Activated T-helper 1 cell treated with anti-CD3 and anti-CD28 coated beads, Interleukin-12 subunit alpha, Interleukin-12 subunit beta, Interleukin-2, Interleukin-4 antibody, amounts not matched to agents 30 ng/mL and 10 ng/mL and 1 ng/mL, durations not matched to agents 14 hours and 24 hours and 36 hours (primary cell): ENCODE measurements around the gene ATP6V0D1. TPM values are rescaled to one million over a fixed set of nuclear protein-coding genes. Genes with fewer than 3 reads are reported as not detected.
"Not testable (repeated sequence)": the region's sequence is repeated elsewhere in the genome, so short reads cannot be mapped to it uniquely, and the experiment has no call there.

Experiments
- DNase-seq: peaks from one replicate; pipeline ENCODE4 v3.0.0; 2021; ENCODE audit warnings: low spot score
- H3K27ac Mint-ChIP-seq: one replicate; pipeline ENCODE4 v1.8.0; 2021; ENCODE audit warnings: mild to moderate bottlenecking, mixed read lengths
- H3K27me3 Mint-ChIP-seq: one replicate; pipeline ENCODE4 v1.8.0; 2022; ENCODE audit warnings: mild to moderate bottlenecking, moderate library complexity, mixed read lengths; ENCODE audit not compliant: insufficient read depth
- H3K36me3 Mint-ChIP-seq: one replicate; pipeline ENCODE4 v1.8.0; 2021; ENCODE audit warnings: low read depth, mixed read lengths
- H3K4me1 Mint-ChIP-seq: one replicate; pipeline ENCODE4 v1.8.0; 2021; ENCODE audit warnings: low read depth, mixed read lengths
- H3K4me3 Mint-ChIP-seq: one replicate; pipeline ENCODE4 v1.8.0; 2021; ENCODE audit warnings: mild to moderate bottlenecking, moderate library complexity, mixed read lengths
- H3K9me3 Mint-ChIP-seq: one replicate; pipeline ENCODE4 v1.8.0; 2021; ENCODE audit warnings: mixed read lengths
- intact Hi-C: fragments of 100-400 bp; cut with micrococcal nuclease; formaldehyde crosslinking; loops from one replicate; pipeline ENCODE4 v1.15.1; 2024
- total RNA-seq: library from RNA; stranded (reverse); gene quantifications from 2 replicates; pipeline ENCODE4 v1.2.3, GENCODE V29; 2022

The ATP6V0D1 gene
- total RNA-seq, 1 donor from 2014 or later, result 37.7 TPM

DNA sequence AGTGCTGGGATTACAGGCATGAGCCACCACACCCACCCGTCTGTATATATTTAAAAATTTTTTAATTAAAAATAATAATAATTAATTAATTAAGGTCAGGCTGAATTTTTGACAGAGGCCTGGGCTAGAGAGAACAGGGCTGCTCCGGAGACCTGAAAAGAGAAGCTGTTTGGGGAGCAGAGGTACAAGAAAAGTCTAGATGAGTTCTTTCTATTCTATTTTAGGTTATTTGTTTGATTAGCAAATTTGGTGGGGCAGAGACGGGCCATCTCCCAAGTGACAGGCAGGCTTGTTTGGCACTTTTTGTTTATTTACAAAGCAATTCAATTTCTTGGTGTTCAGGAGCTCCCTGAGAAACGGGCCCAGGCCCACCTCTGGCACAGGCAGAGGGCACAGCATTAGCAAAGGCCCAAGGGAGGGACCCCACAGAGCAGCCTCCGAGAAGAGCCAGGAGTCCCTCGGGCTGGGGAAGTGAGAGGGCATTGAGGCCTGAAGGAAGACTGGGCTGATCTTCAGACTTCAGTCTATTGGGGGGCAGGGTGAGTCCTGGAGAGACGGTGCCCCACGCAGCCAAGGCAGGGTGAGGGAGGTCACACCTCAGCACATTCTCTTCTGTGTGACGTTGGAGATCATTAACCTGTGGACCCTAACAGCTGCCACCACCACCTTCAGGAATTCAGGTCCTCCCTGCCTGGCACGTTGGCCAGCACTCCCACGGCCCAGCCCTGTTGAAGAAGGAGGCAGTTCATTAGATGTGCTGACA lies 36.9 kb upstream of the ATP6V0D1 start:
- H3K27ac Mint-ChIP-seq, result no peak overlapping the region
- no peaks in the 10 kb centered on the region for H3K36me3 Mint-ChIP-seq
- intact Hi-C loops, result no loop called here
- no peak overlapping the region for H3K4me3 Mint-ChIP-seq
- DNase-seq, result no peak
- peaks cover 20% of the 10 kb centered on the region for H3K4me1 Mint-ChIP-seq
- H3K9me3 Mint-ChIP-seq, result no peaks in the 10 kb centered on the region
- peaks cover 2% of the 10 kb centered on the region for H3K27me3 Mint-ChIP-seq

DNA sequence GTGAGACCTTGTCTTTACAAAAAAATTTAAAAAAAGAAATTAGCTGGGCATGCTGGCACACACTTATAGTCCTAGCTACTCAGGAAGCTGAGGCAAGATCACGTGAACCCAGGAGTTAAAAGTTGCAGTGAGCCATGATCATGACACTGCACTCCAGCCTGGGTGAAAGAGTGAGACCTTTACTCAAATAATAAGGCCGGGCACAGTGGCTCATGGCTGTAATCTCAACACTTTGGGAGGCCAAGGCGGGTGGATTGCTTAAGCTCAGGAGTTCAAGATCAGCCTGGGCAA lies 36.1 kb upstream of the ATP6V0D1 start:
- intact Hi-C loops, result no loop called here

DNA sequence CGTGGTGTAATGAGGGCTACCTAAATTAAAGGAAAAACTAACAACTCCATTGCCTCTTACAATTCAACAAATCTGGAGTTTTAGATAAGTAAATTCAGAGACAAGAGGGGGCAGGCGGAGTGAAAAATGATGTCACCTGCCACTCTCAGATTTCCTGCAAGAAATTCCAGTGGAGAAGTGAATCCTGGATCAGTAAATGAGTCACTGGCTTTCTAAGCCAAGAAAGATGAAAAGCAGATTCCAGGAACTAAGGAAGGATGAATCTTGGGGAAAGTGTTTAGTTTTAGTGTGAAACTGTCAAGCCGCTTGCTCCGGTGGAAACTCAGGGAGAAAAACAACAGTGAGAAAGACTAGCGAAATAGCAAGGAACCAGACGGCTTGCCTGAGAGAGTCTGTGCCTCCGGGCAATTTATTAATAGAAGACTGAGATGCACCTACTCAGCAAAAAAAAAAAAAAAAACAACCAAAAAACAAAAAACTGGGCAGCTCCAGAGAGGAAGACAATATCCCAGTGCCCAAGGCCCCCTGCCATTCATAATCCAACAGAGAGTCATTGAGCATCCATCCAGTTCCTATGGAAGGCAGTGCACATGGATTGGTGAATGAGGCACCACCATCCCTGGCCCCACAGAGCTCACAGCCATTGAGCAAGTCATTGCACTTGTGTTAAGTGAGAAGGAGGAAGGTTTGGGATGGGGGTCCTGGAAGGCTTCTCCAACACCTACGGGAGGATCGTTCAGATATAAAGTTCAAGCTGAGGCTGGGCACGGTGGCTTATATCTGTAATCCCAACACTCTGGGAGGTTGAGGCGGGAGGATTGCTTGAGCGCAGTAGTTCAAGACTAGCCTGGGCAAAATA lies 35.6 kb upstream of the ATP6V0D1 start:
- intact Hi-C loops, result no loop called here
- Mint-ChIP-seq H3K9me3 (no peaks in the 10 kb centered on the region), H3K4me3 (no peak overlapping the region), H3K36me3 (no peaks in the 10 kb centered on the region), H3K27me3 (peaks cover 2% of the 10 kb centered on the region), H3K27ac (no peak overlapping the region), H3K4me1 (peaks cover 17% of the 10 kb centered on the region)
- no peak for DNase-seq

More for the DNA sequence above, 36.1 kb upstream of the ATP6V0D1 start:
- Mint-ChIP-seq H3K36me3 (no peaks in the 10 kb centered on the region), H3K4me3 (no peak overlapping the region), H3K9me3 (no peaks in the 10 kb centered on the region), H3K4me1 (peaks cover 20% of the 10 kb centered on the region), H3K27me3 (peaks cover 2% of the 10 kb centered on the region), H3K27ac (no peak overlapping the region)
- no peak for DNase-seq

DNA sequence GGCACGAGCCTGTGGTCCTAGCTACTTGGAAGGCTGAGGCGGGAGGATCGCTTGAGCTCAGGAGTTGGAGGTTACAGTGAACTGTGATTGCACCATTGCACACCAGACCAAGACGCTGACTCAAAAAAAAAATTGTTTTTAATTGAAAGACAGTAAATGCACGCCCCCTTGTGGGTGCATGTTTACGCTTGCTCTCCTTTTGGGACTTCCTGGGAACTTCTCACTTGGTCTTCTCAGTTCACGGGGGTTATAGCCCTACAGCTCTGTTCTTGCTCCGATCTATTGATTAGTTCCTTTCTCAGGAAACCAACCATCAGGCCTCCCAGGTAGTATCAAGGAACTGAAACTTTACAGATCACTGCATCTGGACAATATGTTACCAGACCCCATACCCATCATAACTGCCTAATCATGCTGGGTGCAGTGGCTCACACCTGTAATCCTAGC lies 33.4 kb upstream of the ATP6V0D1 start:
- Mint-ChIP-seq H3K9me3 (no peaks in the 10 kb centered on the region), H3K4me1 (peaks cover 5% of the 10 kb centered on the region), H3K36me3 (no peaks in the 10 kb centered on the region), H3K27ac (no peak overlapping the region), H3K4me3 (no peak overlapping the region), H3K27me3 (peaks cover 2% of the 10 kb centered on the region)
- DNase-seq, result peak; percentile 69
- intact Hi-C loops, result loop anchor here (1.0 kb wide), 2 partner anchors 20 to 33 kb away; partner anchors contain the start of gene ATP6V0D1

DNA sequence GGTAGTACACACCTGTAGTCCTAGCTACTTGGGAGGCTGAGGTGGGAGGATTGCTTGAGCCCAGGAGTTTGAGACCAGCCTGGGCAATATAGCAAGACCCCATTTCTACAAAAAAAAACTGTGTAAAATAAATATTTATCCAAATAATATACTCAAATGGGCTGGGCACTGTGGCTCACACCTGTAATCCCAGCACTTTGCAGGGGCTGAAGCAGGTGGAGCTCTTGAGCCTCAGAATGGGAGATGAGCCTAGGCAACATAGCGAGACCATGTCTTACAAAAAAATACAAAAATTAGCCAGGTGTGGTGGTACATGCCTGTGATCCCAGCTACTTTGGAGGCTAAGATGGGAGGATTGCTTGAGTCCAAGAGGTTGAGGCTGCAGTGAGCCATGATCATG lies 32.9 kb upstream of the ATP6V0D1 start:
- not testable (repeated sequence) for H3K27ac Mint-ChIP-seq, DNase-seq, H3K9me3 Mint-ChIP-seq, H3K4me1 Mint-ChIP-seq, H3K4me3 Mint-ChIP-seq, H3K36me3 Mint-ChIP-seq, H3K27me3 Mint-ChIP-seq
- intact Hi-C loops, result loop anchor here (1.0 kb wide), 2 partner anchors 20 to 33 kb away; partner anchors contain the start of gene ATP6V0D1

DNA sequence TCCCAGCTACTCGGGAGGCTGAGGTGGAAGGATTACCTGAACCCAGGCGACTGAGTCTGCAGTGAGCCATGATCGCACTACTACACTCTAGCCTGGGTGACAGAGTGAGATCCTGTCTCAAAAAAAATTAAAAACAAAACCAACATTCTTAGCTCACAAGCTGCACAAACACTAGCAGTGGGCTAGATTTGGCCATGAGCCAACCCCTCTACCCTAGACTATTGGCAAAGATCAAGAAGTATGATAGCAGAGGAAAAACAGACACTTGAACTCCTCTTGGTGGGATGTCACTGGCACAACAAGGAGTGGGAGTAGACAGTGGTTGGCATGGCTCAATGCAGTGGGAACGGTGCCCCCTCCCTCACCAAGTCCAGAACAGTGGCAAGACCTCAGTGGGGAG lies 28.1 kb upstream of the ATP6V0D1 start:
- Mint-ChIP-seq H3K4me3 (no peak overlapping the region), H3K27me3 (no peaks in the 10 kb centered on the region), H3K9me3 (no peaks in the 10 kb centered on the region), H3K36me3 (peaks cover 2% of the 10 kb centered on the region), H3K4me1 (peaks cover 24% of the 10 kb centered on the region), H3K27ac (no peak overlapping the region)
- intact Hi-C loops, result no loop called here
- no peak for DNase-seq

DNA sequence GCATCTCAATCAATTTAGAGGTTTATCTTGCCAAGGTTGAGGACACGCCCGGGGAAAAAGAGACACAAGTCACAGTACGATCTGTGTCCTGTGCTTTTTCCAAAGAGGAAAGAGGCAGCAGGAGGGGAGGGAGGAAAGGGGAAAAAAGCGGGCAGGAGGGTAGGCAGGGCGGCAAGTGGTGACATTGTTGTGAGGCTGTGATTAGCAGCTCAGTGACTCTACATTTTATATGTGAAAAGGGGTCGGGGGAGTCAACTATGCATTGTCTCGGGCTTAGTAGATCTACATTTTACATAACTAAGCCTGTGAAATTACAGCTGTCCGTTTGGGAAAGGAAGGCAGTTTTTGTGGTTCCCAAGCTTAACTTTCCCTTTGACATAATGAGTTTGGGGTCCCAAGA lies 25.5 kb upstream of the ATP6V0D1 start:
- H3K9me3 Mint-ChIP-seq, result no peaks in the 10 kb centered on the region
- DNase-seq, result no peak
- no peaks in the 10 kb centered on the region for H3K27me3 Mint-ChIP-seq
- H3K4me1 Mint-ChIP-seq, result peaks cover 33% of the 10 kb centered on the region
- H3K36me3 Mint-ChIP-seq, result peaks cover 4% of the 10 kb centered on the region
- H3K27ac Mint-ChIP-seq, result peak overlapping the region; percentile 23
- intact Hi-C loops, result no loop called here
- no peak overlapping the region for H3K4me3 Mint-ChIP-seq

DNA sequence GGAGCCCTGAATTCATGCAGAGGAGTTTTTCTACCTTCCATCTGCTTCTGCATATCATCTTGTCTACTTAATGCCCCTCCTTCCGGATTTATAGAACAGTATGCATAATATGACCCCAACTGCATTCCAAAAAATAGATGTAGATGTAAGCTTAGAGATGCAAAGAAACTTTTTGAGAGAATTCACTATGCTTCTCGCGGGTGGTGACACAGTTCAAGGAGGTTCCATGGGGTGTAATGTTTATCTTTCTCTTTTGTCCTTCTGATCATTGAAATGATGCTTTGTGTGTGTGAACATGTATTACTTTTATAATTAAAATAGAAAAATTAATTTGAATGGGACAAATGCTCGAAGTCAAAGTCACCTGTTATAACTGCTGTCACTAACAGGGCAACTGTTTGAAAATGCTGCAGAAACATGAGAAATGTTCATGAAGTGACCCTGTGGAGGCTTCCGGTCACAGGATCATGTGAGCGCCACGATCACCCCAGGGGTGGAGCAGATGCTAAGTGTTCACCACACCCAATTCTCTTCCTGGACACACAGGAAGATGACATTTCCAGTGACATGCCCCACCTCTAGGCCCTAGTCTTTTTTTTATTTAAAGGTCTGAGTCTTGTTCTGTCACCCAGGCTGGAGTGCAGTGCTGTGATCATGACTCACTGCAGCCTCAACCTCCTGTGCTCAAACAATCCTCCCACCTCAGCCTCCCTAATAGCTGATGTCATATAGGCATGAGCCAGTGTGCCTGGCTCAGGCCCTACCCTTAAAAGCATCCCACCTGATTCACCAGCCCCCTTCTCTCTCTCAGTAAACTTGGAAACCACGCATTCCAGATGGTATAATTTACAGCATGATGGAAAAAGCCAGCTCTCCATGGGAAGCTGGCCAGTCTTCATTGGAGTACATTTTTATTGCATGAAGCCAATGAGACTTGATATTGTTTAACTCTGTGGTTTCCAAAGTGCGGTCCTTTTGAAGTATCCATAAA lies 23.4 kb upstream of the ATP6V0D1 start:
- peak overlapping the region; percentile 84 for H3K27ac Mint-ChIP-seq
- no peaks in the 10 kb centered on the region for H3K27me3 Mint-ChIP-seq
- intact Hi-C loops, result no loop called here
- no peaks in the 10 kb centered on the region for H3K9me3 Mint-ChIP-seq
- peak overlapping the region; percentile 17 for H3K4me3 Mint-ChIP-seq
- DNase-seq, result peak; percentile 66
- H3K36me3 Mint-ChIP-seq, result peaks cover 4% of the 10 kb centered on the region
- H3K4me1 Mint-ChIP-seq, result peaks cover 35% of the 10 kb centered on the region

DNA sequence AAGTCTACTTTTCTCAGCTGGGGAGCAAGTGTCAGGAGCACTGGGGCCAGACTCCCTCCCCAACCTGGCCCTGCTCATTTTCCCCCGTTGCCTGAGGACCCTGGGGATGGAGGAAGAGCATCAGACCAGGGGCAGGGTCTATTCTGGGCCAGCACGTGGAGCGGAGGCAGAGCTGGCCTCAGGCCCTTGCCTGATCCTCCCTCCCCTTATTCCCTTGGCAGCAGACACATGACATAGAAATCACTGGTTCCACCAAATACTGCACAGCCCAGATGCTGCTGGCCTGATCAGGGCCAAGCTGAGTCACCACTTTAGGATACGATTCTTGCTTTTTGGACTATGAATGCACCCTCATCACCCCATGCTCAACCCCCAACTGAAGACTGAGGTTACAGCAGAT lies 18.1 kb upstream of the ATP6V0D1 start:
- H3K4me1 Mint-ChIP-seq, result peaks cover 19% of the 10 kb centered on the region
- H3K27me3 Mint-ChIP-seq, result no peaks in the 10 kb centered on the region
- H3K4me3 Mint-ChIP-seq, result no peak overlapping the region
- no peak for DNase-seq
- peaks cover 2% of the 10 kb centered on the region for H3K36me3 Mint-ChIP-seq
- intact Hi-C loops, result no loop called here
- no peaks in the 10 kb centered on the region for H3K9me3 Mint-ChIP-seq
- no peak overlapping the region for H3K27ac Mint-ChIP-seq

DNA sequence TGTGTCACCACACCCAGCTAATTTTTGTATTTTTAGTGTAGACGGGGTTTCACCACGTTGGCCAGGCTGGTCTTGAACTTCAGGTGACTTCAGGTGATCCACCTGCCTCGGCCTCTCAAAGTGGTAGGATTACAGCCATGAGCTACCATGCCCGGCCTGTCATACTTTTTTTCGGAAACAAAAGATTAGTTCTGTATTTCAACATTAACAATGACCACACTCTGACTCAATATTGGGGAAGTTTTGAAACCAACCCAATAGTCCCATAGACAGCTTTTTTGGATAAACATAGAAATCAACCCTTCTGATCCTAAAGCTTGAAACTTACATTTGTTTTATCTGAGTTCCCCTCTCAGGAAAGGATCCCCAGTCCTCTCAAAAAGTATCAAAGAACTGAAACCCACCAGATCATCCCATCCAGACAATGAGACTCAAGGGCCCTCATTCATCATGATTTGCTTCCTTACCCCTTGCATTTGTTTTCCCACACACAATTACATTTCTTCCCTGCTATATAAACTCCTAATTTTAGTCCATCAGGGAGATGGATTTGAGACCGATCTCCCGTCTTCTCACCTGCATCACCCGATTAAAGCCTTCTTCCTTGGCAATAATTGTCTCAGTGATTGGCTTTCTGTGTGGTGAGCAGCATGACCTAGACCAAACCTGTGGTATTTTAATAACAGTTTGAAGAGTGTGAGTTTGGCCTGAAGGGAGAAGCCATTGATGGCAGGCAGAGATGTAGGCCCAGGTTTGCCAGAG lies 9.6 kb upstream of the ATP6V0D1 start:
- no peak overlapping the region for H3K27ac Mint-ChIP-seq
- peaks cover 10% of the 10 kb centered on the region for H3K4me1 Mint-ChIP-seq
- intact Hi-C loops, result no loop called here
- DNase-seq, result no peak
- no peak overlapping the region for H3K4me3 Mint-ChIP-seq
- H3K36me3 Mint-ChIP-seq, result peaks cover 1% of the 10 kb centered on the region
- no peaks in the 10 kb centered on the region for H3K9me3 Mint-ChIP-seq
- no peaks in the 10 kb centered on the region for H3K27me3 Mint-ChIP-seq

DNA sequence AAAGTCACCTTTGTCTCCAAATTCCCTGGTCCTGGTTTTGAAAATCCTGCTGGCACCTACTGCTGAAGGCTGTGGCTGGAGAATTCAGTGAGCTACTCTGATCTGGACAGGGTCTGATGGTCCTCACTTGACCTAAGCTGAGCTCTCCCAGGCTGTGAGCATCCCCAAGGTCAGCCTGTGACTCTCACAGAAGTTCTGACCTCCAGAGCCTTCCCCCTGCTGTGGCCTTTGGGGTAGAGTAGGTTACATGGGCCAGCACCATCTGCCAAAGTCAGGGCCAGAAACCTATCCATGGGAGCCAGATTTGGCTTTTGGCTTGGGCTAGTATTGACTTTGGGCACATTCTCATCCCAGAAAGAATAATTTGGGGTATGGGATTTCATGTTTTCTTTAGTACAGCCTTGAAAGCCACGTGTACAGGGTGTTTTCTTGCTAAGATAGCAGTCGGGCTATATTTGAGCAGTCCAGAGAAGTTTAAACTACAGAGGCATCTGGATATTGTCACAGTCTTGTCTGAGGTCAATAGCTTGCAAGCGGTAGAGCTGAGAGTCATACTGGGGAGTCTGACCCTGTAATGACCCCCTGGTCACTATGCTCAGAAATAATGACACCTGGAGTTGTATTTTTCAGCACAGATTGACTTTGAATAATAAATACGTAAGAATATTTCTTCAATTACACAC lies 8.6 kb upstream of the ATP6V0D1 start:
- H3K4me3 Mint-ChIP-seq, result no peak overlapping the region
- no peak overlapping the region for H3K27ac Mint-ChIP-seq
- DNase-seq, result no peak
- intact Hi-C loops, result no loop called here
- H3K4me1 Mint-ChIP-seq, result peaks cover 10% of the 10 kb centered on the region
- peaks cover 2% of the 10 kb centered on the region for H3K36me3 Mint-ChIP-seq
- no peaks in the 10 kb centered on the region for H3K9me3 Mint-ChIP-seq
- H3K27me3 Mint-ChIP-seq, result no peaks in the 10 kb centered on the region
